ENCODE measurements around the gene SVIL.

DNA sequence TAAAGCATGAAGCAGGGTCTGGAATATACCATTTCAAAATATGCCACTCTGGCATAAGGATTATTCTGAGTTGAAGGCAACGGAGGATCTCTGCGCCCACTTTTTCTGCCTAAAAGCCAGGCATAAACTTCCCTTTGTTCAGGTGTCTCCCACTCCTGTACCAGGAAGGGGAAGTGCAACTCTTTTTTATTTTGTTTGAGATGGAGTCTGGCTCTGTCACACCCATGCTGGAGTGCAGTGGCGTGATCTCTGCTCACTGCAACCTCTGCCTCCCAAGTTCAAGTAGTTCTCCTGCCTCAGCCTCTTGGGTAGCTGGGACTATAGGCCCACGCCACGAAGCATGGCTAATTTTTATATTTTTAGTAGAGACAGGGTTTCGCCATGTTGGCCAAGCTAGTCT, 18.2 kb downstream of the SVIL start:
- TF ChIP-seq, protein P1, sequence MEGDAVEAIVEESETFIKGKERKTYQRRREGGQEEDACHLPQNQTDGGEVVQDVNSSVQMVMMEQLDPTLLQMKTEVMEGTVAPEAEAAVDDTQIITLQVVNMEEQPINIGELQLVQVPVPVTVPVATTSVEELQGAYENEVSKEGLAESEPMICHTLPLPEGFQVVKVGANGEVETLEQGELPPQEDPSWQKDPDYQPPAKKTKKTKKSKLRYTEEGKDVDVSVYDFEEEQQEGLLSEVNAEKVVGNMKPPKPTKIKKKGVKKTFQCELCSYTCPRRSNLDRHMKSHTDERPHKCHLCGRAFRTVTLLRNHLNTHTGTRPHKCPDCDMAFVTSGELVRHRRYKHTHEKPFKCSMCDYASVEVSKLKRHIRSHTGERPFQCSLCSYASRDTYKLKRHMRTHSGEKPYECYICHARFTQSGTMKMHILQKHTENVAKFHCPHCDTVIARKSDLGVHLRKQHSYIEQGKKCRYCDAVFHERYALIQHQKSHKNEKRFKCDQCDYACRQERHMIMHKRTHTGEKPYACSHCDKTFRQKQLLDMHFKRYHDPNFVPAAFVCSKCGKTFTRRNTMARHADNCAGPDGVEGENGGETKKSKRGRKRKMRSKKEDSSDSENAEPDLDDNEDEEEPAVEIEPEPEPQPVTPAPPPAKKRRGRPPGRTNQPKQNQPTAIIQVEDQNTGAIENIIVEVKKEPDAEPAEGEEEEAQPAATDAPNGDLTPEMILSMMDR (conservative IDR thresholded peaks at IDR 0.05): no peak
- TF ChIP-seq ZFX (IDR thresholded peaks at IDR 0.05): no peak

Data from C4-2B (cell line).